ENCODE measurements around the gene PRDM10.
"Not testable (repeated sequence)": the region's sequence is repeated elsewhere in the genome, so short reads cannot be mapped to it uniquely, and the experiment has no call there.

PRDM10 gene

DNA sequence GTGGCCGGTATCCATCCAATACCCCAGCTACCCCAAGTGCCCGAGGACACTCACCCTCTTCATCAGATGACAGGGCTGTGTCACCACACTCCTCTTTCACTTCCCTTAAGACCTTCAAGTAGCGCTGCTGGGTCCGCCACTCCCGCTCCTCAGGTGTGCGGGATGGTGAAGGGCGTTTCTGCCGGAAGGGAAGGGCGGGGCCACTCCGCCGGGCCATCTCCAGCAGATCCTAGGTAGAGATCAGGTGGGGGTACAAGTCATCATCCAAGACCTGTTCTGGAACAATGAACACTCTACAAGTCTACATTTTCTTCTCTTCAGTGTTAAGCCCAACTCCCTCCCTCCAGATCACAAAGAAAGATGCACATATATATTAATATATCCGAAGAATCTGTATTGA lies 117.3 kb downstream of the PRDM10 start:
- H3K27ac ChIP-seq (ENCODE audit: low read depth, low read length), result no peak overlapping the region
- H3K9me3 ChIP-seq (ENCODE audit: control insufficient read depth in 5 of 5, low read length in 5 of 5), result no peaks in the 10 kb centered on the region
- no peak overlapping the region for H3K4me3 ChIP-seq (ENCODE audit: low read depth in 1 of 5, low read length in 5 of 5)
- H3K27me3 ChIP-seq (ENCODE audit: control insufficient read depth in 5 of 5, insufficient read depth in 4 of 5, low read length in 5 of 5), result no peaks in the 10 kb centered on the region
- H3K9ac ChIP-seq (ENCODE audit: low read length in 5 of 5), result no peak overlapping the region
- H3K36me3 ChIP-seq (ENCODE audit: control insufficient read depth in 5 of 5, insufficient read depth in 5 of 5, low read length in 5 of 5), result peaks cover 62 to 100% (median 92%) of the 10 kb centered on the region in 5 donors
- H3K4me1 ChIP-seq (ENCODE audit: control insufficient read depth in 5 of 5, insufficient read depth in 5 of 5, low read length in 5 of 5), result no peaks in the 10 kb centered on the region

DNA sequence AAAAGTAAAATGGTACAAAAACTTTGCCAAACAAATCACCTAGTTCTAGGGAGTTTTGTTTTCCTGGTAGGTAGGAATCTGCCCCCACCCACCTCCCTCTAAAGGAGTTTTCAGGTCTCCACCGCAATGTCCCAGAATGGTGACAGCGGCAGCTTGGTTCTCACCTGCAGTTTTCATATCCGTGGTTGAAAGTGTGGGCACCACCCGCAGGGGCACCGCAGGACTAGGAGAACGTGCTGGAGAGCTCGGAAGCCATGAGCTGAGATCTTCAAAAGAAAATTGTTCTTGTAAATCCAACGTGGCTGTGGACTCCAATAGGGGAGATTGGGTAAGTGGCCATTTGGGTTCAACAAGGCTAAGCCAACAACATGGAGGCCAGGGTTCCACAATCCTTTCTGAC lies 118.1 kb downstream of the PRDM10 start:
- Histone ChIP-seq H3K27ac (ENCODE audit: low read depth, low read length) (no peak overlapping the region), H3K27me3 (ENCODE audit: control insufficient read depth in 5 of 5, insufficient read depth in 4 of 5, low read length in 5 of 5) (no peaks in the 10 kb centered on the region), H3K36me3 (ENCODE audit: control insufficient read depth in 5 of 5, insufficient read depth in 5 of 5, low read length in 5 of 5) (peaks cover 57 to 100% (median 92%) of the 10 kb centered on the region in 5 donors), H3K4me3 (ENCODE audit: low read depth in 1 of 5, low read length in 5 of 5) (no peak overlapping the region), H3K9me3 (ENCODE audit: control insufficient read depth in 5 of 5, low read length in 5 of 5) (no peaks in the 10 kb centered on the region), H3K4me1 (ENCODE audit: control insufficient read depth in 5 of 5, insufficient read depth in 5 of 5, low read length in 5 of 5) (no peaks in the 10 kb centered on the region), H3K9ac (ENCODE audit: low read length in 5 of 5) (no peak overlapping the region)

DNA sequence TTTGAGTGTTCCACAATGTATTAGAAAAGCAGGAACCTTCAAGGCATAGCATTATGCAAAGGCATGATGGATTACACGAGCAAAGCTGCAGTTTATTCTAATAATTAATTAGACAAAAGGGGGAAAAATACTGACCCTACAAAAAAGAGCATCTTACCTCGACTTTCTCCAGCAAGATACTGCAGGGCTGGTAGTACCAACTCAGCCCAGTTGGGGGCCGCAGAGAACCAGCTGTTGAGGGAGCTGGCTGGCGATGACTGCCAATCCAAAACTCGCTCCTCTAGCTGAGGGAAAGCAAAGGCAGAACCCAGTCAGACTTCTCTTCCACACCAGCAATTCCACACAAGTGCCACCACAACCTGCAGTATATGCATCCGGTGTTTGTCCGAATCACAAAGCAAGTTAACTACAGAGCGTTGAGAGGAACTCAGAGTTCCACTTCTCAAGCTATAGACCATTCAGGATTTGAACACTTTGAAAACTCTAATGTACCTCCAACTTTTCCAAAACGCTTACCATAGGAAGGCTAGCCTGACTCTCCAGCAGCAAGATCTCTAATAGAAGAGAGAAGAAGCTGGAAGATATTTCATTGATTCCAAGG lies 121.0 kb downstream of the PRDM10 start:
- no peak overlapping the region for H3K4me3 ChIP-seq (ENCODE audit: low read depth in 1 of 5, low read length in 5 of 5)
- H3K9me3 ChIP-seq (ENCODE audit: control insufficient read depth in 5 of 5, low read length in 5 of 5), result no peaks in the 10 kb centered on the region
- H3K27me3 ChIP-seq (ENCODE audit: control insufficient read depth in 5 of 5, insufficient read depth in 4 of 5, low read length in 5 of 5), result no peaks in the 10 kb centered on the region
- no peak overlapping the region for H3K9ac ChIP-seq (ENCODE audit: low read length in 5 of 5)
- H3K27ac ChIP-seq (ENCODE audit: low read depth, low read length), result no peak overlapping the region
- peaks cover 50 to 100% (median 98%) of the 10 kb centered on the region in 5 donors for H3K36me3 ChIP-seq (ENCODE audit: control insufficient read depth in 5 of 5, insufficient read depth in 5 of 5, low read length in 5 of 5)
- H3K4me1 ChIP-seq (ENCODE audit: control insufficient read depth in 5 of 5, insufficient read depth in 5 of 5, low read length in 5 of 5), result no peaks in the 10 kb centered on the region

DNA sequence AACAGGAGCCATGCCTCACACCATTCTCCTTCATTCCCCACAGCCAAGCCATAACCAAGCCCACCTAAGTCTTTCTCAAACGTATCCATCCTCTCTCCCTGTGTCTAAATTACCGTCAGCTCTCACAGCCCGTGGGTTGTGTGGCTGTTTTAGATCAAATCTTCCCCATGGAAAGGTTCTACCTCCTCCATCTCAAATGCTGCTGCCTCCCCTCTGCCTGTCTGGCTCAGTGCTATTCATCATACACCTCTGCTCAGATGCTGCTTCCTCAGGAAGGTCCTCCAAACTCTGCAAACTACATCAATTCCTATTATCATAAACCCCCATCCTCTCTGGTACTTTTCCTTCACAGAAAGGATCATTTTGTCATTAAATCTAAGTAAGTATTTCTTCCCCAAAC lies 122.3 kb downstream of the PRDM10 start:
- Histone ChIP-seq H3K4me3 (ENCODE audit: low read depth in 1 of 5, low read length in 5 of 5) (no peak overlapping the region), H3K36me3 (ENCODE audit: control insufficient read depth in 5 of 5, insufficient read depth in 5 of 5, low read length in 5 of 5) (peaks cover 48 to 100% (median 96%) of the 10 kb centered on the region in 5 donors), H3K27ac (ENCODE audit: low read depth, low read length) (no peak overlapping the region), H3K9ac (ENCODE audit: low read length in 5 of 5) (no peak overlapping the region), H3K27me3 (ENCODE audit: control insufficient read depth in 5 of 5, insufficient read depth in 4 of 5, low read length in 5 of 5) (no peaks in the 10 kb centered on the region), H3K9me3 (ENCODE audit: control insufficient read depth in 5 of 5, low read length in 5 of 5) (no peaks in the 10 kb centered on the region), H3K4me1 (ENCODE audit: control insufficient read depth in 5 of 5, insufficient read depth in 5 of 5, low read length in 5 of 5) (no peaks in the 10 kb centered on the region)

DNA sequence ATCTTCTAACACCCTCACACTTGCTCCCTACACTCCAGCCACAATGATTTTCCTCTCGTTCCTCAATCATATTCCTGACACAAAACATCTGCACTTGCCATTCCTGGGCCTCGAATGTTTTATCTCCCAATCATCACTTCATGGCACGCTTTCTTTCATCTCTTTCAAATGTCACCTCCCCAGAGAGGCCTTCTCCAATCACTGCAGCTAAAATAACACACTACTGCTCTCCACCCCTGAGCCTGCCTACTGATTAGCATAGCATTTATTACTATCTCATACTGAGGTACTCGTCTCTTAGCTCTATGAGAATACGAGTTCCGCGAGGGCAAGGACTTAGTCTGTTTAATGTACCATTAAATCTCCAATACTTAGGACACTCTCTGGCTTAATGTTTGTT lies 130.7 kb downstream of the PRDM10 start:
- no peaks in the 10 kb centered on the region for H3K4me1 ChIP-seq (ENCODE audit: control insufficient read depth in 5 of 5, insufficient read depth in 5 of 5, low read length in 5 of 5)
- peaks cover 34 to 99% (median 95%) of the 10 kb centered on the region in 5 donors for H3K36me3 ChIP-seq (ENCODE audit: control insufficient read depth in 5 of 5, insufficient read depth in 5 of 5, low read length in 5 of 5)
- H3K9me3 ChIP-seq (ENCODE audit: control insufficient read depth in 5 of 5, low read length in 5 of 5), result no peaks in the 10 kb centered on the region
- no peak overlapping the region for H3K4me3 ChIP-seq (ENCODE audit: low read depth in 1 of 5, low read length in 5 of 5)
- H3K27ac ChIP-seq (ENCODE audit: low read depth, low read length), result no peak overlapping the region
- no peak overlapping the region for H3K9ac ChIP-seq (ENCODE audit: low read length in 5 of 5)
- H3K27me3 ChIP-seq (ENCODE audit: control insufficient read depth in 5 of 5, insufficient read depth in 4 of 5, low read length in 5 of 5), result no peaks in the 10 kb centered on the region

DNA sequence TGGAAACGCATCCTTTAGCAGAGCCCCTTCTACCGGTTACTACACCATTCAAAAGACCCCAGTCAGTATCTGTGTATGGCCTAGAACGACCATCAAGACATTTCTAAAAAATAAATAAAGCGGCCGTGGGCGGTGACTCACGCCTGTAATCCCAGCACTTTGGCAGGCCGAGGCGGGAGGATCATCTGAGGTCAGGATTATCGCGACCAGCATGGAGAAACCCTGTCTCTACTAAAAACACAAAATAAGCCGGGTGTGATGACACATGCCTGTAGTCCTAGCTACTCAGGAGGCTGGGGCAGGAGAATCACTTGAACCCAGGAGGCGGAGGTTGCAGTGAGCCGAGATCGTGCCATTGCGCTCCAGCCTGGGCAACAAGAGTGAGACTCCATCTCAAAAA lies 134.0 kb downstream of the PRDM10 start:
- not testable (repeated sequence) for H3K27me3 ChIP-seq (ENCODE audit: control insufficient read depth in 5 of 5, insufficient read depth in 4 of 5, low read length in 5 of 5); H3K27ac ChIP-seq (ENCODE audit: low read depth, low read length); H3K4me1 ChIP-seq (ENCODE audit: control insufficient read depth in 5 of 5, insufficient read depth in 5 of 5, low read length in 5 of 5); H3K9me3 ChIP-seq (ENCODE audit: control insufficient read depth in 5 of 5, low read length in 5 of 5); H3K4me3 ChIP-seq (ENCODE audit: low read depth in 1 of 5, low read length in 5 of 5); H3K9ac ChIP-seq (ENCODE audit: low read length in 5 of 5)
- H3K36me3 ChIP-seq (ENCODE audit: control insufficient read depth in 5 of 5, insufficient read depth in 5 of 5, low read length in 5 of 5), result peaks cover 21 to 99% (median 93%) of the 10 kb centered on the region in 5 donors

DNA sequence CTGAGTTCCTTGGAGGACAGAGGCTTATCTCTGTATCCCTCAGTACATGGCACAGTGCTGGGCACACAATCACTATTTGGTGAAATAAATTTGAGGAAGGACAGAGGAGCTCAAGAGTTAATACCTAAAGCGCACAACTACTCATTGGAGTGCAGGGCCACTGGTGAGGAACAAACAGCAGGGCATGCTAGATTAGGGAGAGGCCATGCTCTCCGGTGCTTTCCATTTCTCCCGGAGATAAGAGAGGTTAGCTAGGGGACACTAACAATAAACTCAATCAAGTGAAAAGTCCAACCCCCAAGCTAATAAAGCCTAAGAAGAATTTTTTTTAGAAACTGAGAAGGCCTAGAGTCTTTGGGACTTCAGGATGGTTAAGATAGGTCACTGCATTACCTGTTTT lies 136.3 kb downstream of the PRDM10 start:
- Histone ChIP-seq H3K9ac (ENCODE audit: low read length in 5 of 5) (no peak overlapping the region), H3K27ac (ENCODE audit: low read depth, low read length) (no peak overlapping the region), H3K9me3 (ENCODE audit: control insufficient read depth in 5 of 5, low read length in 5 of 5) (no peaks in the 10 kb centered on the region), H3K4me1 (ENCODE audit: control insufficient read depth in 5 of 5, insufficient read depth in 5 of 5, low read length in 5 of 5) (peaks cover 0 to 10% (median 6%) of the 10 kb centered on the region in 5 donors), H3K36me3 (ENCODE audit: control insufficient read depth in 5 of 5, insufficient read depth in 5 of 5, low read length in 5 of 5) (peaks cover 12 to 95% (median 76%) of the 10 kb centered on the region in 5 donors), H3K4me3 (ENCODE audit: low read depth in 1 of 5, low read length in 5 of 5) (no peak overlapping the region), H3K27me3 (ENCODE audit: control insufficient read depth in 5 of 5, insufficient read depth in 4 of 5, low read length in 5 of 5) (no peaks in the 10 kb centered on the region)

DNA sequence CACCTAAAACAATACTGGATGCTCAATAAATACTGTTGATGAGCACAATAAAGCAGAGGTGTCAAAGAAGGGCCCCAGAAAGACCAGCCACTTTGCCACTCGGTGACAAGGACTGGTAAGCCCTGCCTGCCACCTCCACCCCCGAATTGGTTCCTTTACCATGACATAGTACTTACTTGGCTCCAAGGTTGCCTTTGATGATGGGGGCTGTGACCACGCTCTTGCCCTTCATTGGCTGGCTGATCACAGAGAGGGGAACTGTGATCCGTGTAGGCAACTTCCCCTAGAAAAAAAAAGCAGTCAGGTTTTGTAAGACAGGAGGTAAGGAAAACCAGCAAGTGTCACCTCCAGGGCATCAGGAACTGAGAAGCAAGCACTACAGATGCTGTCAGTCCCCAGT lies 136.9 kb downstream of the PRDM10 start:
- Histone ChIP-seq H3K27me3 (ENCODE audit: control insufficient read depth in 5 of 5, insufficient read depth in 4 of 5, low read length in 5 of 5) (no peaks in the 10 kb centered on the region), H3K9me3 (ENCODE audit: control insufficient read depth in 5 of 5, low read length in 5 of 5) (no peaks in the 10 kb centered on the region), H3K4me1 (ENCODE audit: control insufficient read depth in 5 of 5, insufficient read depth in 5 of 5, low read length in 5 of 5) (peaks cover 0 to 10% (median 6%) of the 10 kb centered on the region in 5 donors), H3K36me3 (ENCODE audit: control insufficient read depth in 5 of 5, insufficient read depth in 5 of 5, low read length in 5 of 5) (peaks cover 12 to 94% (median 72%) of the 10 kb centered on the region in 5 donors), H3K9ac (ENCODE audit: low read length in 5 of 5) (no peak overlapping the region), H3K27ac (ENCODE audit: low read depth, low read length) (no peak overlapping the region), H3K4me3 (ENCODE audit: low read depth in 1 of 5, low read length in 5 of 5) (no peak overlapping the region)

DNA sequence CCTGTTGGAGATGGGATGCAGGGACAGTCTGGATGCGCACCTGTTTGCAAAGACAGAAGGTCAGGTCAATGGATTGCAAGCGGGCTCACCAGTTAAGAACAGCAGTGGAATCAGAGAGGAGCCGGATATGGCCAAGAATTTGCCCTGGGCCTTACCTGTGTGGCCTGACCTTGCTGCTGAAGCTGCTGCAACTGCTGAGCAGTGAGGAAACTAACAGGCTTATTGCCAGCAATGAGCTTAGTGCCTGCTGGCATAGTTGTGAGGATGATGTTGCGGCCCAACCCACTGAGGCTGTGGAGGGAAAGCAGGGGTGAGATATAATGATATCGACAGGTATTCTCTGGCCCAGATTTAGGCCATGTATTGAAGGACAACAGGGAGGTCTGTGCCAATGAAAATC lies 137.8 kb downstream of the PRDM10 start:
- H3K27ac ChIP-seq (ENCODE audit: low read depth, low read length), result no peak overlapping the region
- peaks cover 0 to 10% (median 6%) of the 10 kb centered on the region in 5 donors for H3K4me1 ChIP-seq (ENCODE audit: control insufficient read depth in 5 of 5, insufficient read depth in 5 of 5, low read length in 5 of 5)
- no peaks in the 10 kb centered on the region for H3K9me3 ChIP-seq (ENCODE audit: control insufficient read depth in 5 of 5, low read length in 5 of 5)
- peaks cover 12 to 93% (median 65%) of the 10 kb centered on the region in 5 donors for H3K36me3 ChIP-seq (ENCODE audit: control insufficient read depth in 5 of 5, insufficient read depth in 5 of 5, low read length in 5 of 5)
- H3K4me3 ChIP-seq (ENCODE audit: low read depth in 1 of 5, low read length in 5 of 5), result no peak overlapping the region
- no peak overlapping the region for H3K9ac ChIP-seq (ENCODE audit: low read length in 5 of 5)
- H3K27me3 ChIP-seq (ENCODE audit: control insufficient read depth in 5 of 5, insufficient read depth in 4 of 5, low read length in 5 of 5), result no peaks in the 10 kb centered on the region

DNA sequence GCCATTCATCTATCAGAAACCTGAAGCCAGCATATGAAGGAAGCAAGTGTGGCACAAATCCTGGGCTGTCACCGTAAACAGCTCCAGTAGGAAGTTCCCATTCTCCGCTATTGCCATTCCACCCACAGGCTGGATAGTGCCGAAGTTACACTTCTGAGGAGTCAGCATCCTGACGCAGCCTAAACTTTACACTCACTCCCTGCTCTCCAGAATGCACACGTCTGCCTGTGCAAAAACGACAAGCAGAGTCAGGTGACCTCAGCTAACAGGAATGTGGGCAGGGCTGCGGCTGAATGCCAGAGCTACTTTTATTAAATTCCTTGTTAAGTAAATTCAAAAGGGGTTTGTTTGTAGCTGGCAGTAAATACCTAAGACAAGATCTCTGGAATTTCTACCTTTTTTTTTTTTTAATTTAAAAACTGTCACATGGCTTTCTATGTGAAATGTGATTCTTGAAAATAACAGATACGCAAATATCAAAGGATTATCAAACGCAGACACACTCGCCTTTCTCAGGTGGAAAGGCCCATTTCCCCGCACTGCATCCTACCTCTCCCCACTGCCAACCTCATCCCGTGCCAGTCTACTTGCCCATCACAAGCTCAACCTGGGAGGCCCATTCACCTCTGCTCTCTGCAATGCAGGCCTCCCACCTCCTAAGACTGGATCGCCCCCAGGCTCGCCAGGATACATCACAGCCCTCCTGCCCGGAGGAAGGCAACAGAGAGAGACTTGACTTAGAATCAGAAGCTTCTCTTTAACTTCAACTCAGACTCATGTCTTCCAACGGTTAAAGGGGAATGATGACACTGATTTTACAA lies 140.7 kb downstream of the PRDM10 start:
- no peak overlapping the region for H3K9ac ChIP-seq (ENCODE audit: low read length in 5 of 5)
- peaks cover under 1 to 74% (median 45%) of the 10 kb centered on the region in 5 donors for H3K36me3 ChIP-seq (ENCODE audit: control insufficient read depth in 5 of 5, insufficient read depth in 5 of 5, low read length in 5 of 5)
- H3K4me1 ChIP-seq (ENCODE audit: control insufficient read depth in 5 of 5, insufficient read depth in 5 of 5, low read length in 5 of 5), result peaks cover 0 to 10% (median 6%) of the 10 kb centered on the region in 5 donors
- no peaks in the 10 kb centered on the region for H3K9me3 ChIP-seq (ENCODE audit: control insufficient read depth in 5 of 5, low read length in 5 of 5)
- H3K4me3 ChIP-seq (ENCODE audit: low read depth in 1 of 5, low read length in 5 of 5), result no peak overlapping the region
- no peak overlapping the region for H3K27ac ChIP-seq (ENCODE audit: low read depth, low read length)
- no peaks in the 10 kb centered on the region for H3K27me3 ChIP-seq (ENCODE audit: control insufficient read depth in 5 of 5, insufficient read depth in 4 of 5, low read length in 5 of 5)
